Neural progenitor cell (in vitro differentiated cells): ENCODE results near the gene CAMSAP3. TPM values are rescaled to one million over a fixed set of nuclear protein-coding genes. Genes with fewer than 3 reads are reported as not detected.
"Not testable (repeated sequence)": the region's sequence is repeated elsewhere in the genome, so short reads cannot be mapped to it uniquely, and the experiment has no call there.

Experiments
- DNase-seq: peaks from one replicate; pipeline ENCODE4 v3.0.0-alpha.2; 2016; ENCODE audit warnings: low spot score
- H2AFZ ChIP-seq: fragments of 200-600 bp; sonication (generic); replicated peaks from 2 replicates; pipeline ENCODE4 v1.6.1; 2016; ENCODE audit warnings: antibody characterized with exemption
- H3F3A ChIP-seq: fragments of 200-600 bp; sonication (generic); 2 replicates; pipeline ENCODE4 v1.6.1; 2016; ENCODE audit warnings: antibody characterized with exemption, low read depth
- H3K27ac ChIP-seq: fragments of 200-600 bp; sonication (generic); 2 replicates; pipeline ENCODE4 v1.5.1; 2016; ENCODE audit warnings: mild to moderate bottlenecking
- H3K27me3 ChIP-seq: fragments of 200-600 bp; sonication (generic); 2 replicates; pipeline ENCODE4 v1.6.1; 2016; ENCODE audit warnings: mild to moderate bottlenecking, moderate library complexity
- H3K36me3 ChIP-seq: fragments of 200-600 bp; sonication (generic); 2 replicates; pipeline ENCODE4 v1.5.1; 2016
- H3K4me1 ChIP-seq: fragments of 200-600 bp; sonication (generic); 2 replicates; pipeline ENCODE4 v1.6.1; 2016; ENCODE audit warnings: mixed run types
- H3K4me2 ChIP-seq: fragments of 200-600 bp; sonication (generic); 2 replicates; pipeline ENCODE4 v1.6.1; 2016
- H3K4me3 ChIP-seq: fragments of 200-600 bp; sonication (generic); 2 replicates; pipeline ENCODE4 v1.5.1; 2016
- H3K79me2 ChIP-seq: fragments of 200-600 bp; sonication (generic); 2 replicates; pipeline ENCODE4 v1.6.1; 2016; ENCODE audit warnings: low read depth
- H3K9ac ChIP-seq: fragments of 200-600 bp; sonication (generic); 2 replicates; pipeline ENCODE4 v1.6.1; 2016
- H3K9me3 ChIP-seq: fragments of 200-600 bp; sonication (generic); 2 replicates; pipeline ENCODE4 v1.5.1; 2016; ENCODE audit warnings: low read depth
- H4K20me1 ChIP-seq: fragments of 200-600 bp; sonication (generic); 2 replicates; pipeline ENCODE4 v1.6.1; 2016; ENCODE audit warnings: low read depth
- H3K27ac Mint-ChIP-seq: 3 replicates; pipeline ENCODE4 v1.8.0; 2021; ENCODE audit warnings: mixed read lengths
- H3K27me3 Mint-ChIP-seq: 2 replicates; pipeline ENCODE4 v1.8.0; 2022; ENCODE audit warnings: low read depth, mild to moderate bottlenecking, inconsistent platforms, moderate library complexity, mixed read lengths; ENCODE audit not compliant: insufficient read depth
- H3K36me3 Mint-ChIP-seq: 3 replicates; pipeline ENCODE4 v1.8.0; 2021; ENCODE audit warnings: mixed read lengths
- H3K4me1 Mint-ChIP-seq: 3 replicates; pipeline ENCODE4 v1.8.0; 2021; ENCODE audit warnings: mixed read lengths
- H3K4me3 Mint-ChIP-seq: 3 replicates; pipeline ENCODE4 v1.8.0; 2021; ENCODE audit warnings: mild to moderate bottlenecking, moderate library complexity, mixed read lengths
- H3K9me3 Mint-ChIP-seq: 3 replicates; pipeline ENCODE4 v1.8.0; 2020; ENCODE audit warnings: mixed read lengths
- EZH2 ChIP-seq: fragments of 200-600 bp; sonication (generic); IDR thresholded peaks from 2 replicates; pipeline ENCODE4 v1.6.1; 2017; ENCODE audit warnings: antibody characterized with exemption, mild to moderate bottlenecking, moderate library complexity
- EZH2phosphoT487 ChIP-seq: fragments of 200-600 bp; sonication (generic); IDR thresholded peaks from 2 replicates; pipeline ENCODE4 v1.6.1; 2017; ENCODE audit warnings: antibody characterized with exemption
- total RNA-seq: library from RNA; depleted of rRNA; stranded (reverse); fragments of >200 nt; gene quantifications from 2 replicates; pipeline ENCODE4 v1.2.3, GENCODE V29; 2015; ENCODE audit warnings: low replicate concordance
- TF ChIP-seq, protein P1 (sequence below): fragments of 200-600 bp; sonication (generic); IDR thresholded peaks from 2 replicates; pipeline ENCODE4 v1.5.1; 2017; ENCODE audit warnings: antibody characterized with exemption, mild to moderate bottlenecking

CAMSAP3 gene
- total RNA-seq, 1 donor from 2014 or later: 2.7 TPM

DNA sequence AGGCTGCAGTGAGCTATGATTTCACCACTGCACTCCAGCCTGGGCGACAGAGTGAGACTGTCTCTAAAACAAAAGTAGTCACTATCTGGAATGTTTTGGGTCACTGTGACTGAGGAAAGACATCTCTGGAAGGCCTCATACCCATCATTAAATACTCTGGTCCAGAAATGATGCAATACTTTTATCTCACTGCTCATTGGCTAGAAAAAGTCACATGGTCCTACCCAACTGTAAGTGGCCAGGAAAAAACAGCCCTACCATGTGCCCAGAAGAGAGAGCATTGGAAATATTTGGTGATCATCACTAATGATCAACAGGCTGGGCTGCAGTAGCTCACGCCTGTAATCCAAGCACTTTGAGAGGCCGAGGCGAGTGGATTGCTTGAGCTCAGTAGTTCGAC is 30.3 kb upstream of the CAMSAP3 start:
- Histone ChIP-seq H3K36me3 (no peaks in the 10 kb centered on the region), H2AFZ (no peak overlapping the region), H3K4me2 (no peak overlapping the region), H3K79me2 (no peaks in the 10 kb centered on the region), H3K4me3 (no peak overlapping the region), H3K4me1 (no peaks in the 10 kb centered on the region), H4K20me1 (peaks cover 3% of the 10 kb centered on the region), H3K27ac (no peak overlapping the region), H3K27me3 (no peaks in the 10 kb centered on the region), H3K9ac (no peak overlapping the region), H3F3A (no peaks in the 10 kb centered on the region), H3K9me3 (no peaks in the 10 kb centered on the region)
- TF ChIP-seq, protein P1, sequence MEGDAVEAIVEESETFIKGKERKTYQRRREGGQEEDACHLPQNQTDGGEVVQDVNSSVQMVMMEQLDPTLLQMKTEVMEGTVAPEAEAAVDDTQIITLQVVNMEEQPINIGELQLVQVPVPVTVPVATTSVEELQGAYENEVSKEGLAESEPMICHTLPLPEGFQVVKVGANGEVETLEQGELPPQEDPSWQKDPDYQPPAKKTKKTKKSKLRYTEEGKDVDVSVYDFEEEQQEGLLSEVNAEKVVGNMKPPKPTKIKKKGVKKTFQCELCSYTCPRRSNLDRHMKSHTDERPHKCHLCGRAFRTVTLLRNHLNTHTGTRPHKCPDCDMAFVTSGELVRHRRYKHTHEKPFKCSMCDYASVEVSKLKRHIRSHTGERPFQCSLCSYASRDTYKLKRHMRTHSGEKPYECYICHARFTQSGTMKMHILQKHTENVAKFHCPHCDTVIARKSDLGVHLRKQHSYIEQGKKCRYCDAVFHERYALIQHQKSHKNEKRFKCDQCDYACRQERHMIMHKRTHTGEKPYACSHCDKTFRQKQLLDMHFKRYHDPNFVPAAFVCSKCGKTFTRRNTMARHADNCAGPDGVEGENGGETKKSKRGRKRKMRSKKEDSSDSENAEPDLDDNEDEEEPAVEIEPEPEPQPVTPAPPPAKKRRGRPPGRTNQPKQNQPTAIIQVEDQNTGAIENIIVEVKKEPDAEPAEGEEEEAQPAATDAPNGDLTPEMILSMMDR: no peak
- TF ChIP-seq EZH2phosphoT487: no peak
- TF ChIP-seq EZH2: no peak
- H3K4me3 Mint-ChIP-seq: no peak overlapping the region
- no peak overlapping the region for H3K27ac Mint-ChIP-seq
- no peak for DNase-seq
- peaks cover 7% of the 10 kb centered on the region for H3K27me3 Mint-ChIP-seq
- H3K4me1 Mint-ChIP-seq: no peaks in the 10 kb centered on the region
- peaks cover 1% of the 10 kb centered on the region for H3K36me3 Mint-ChIP-seq
- H3K9me3 Mint-ChIP-seq: no peaks in the 10 kb centered on the region

DNA sequence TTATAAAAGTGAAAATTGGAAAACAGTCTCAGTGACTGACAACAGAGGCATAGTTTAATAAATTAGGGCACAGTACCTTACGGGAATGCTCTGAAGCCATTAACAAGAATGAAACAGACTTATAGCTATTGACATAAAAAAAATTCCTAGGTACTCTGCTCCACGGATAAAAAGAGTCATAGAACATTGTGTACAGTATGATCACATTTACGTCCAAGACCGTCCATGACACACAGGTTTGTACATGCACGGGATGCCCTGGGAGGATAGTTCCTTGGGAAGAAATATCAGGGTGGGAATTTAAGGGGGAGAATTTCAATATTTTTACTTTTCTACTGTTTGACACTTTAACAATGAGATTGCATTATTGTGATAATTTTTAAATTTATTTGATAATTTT is 24.9 kb upstream of the CAMSAP3 start:
- no peak for TF ChIP-seq EZH2
- TF ChIP-seq EZH2phosphoT487: no peak
- TF ChIP-seq, protein P1: no peak
- no peaks in the 10 kb centered on the region for H3K36me3 ChIP-seq
- H3K9me3 Mint-ChIP-seq: no peaks in the 10 kb centered on the region
- H3K36me3 Mint-ChIP-seq: no peaks in the 10 kb centered on the region
- H3K9me3 ChIP-seq: no peaks in the 10 kb centered on the region
- no peaks in the 10 kb centered on the region for H4K20me1 ChIP-seq
- H3F3A ChIP-seq: no peaks in the 10 kb centered on the region
- H3K9ac ChIP-seq: no peak overlapping the region
- no peak overlapping the region for H3K4me3 ChIP-seq
- H3K79me2 ChIP-seq: no peaks in the 10 kb centered on the region
- no peak for DNase-seq
- H2AFZ ChIP-seq: no peak overlapping the region
- H3K27me3 Mint-ChIP-seq: peaks cover 5% of the 10 kb centered on the region
- H3K27me3 ChIP-seq: no peaks in the 10 kb centered on the region
- no peaks in the 10 kb centered on the region for H3K4me1 Mint-ChIP-seq
- H3K4me2 ChIP-seq: no peak overlapping the region
- H3K4me1 ChIP-seq: no peaks in the 10 kb centered on the region
- H3K27ac ChIP-seq: no peak overlapping the region
- no peak overlapping the region for H3K27ac Mint-ChIP-seq
- no peak overlapping the region for H3K4me3 Mint-ChIP-seq

DNA sequence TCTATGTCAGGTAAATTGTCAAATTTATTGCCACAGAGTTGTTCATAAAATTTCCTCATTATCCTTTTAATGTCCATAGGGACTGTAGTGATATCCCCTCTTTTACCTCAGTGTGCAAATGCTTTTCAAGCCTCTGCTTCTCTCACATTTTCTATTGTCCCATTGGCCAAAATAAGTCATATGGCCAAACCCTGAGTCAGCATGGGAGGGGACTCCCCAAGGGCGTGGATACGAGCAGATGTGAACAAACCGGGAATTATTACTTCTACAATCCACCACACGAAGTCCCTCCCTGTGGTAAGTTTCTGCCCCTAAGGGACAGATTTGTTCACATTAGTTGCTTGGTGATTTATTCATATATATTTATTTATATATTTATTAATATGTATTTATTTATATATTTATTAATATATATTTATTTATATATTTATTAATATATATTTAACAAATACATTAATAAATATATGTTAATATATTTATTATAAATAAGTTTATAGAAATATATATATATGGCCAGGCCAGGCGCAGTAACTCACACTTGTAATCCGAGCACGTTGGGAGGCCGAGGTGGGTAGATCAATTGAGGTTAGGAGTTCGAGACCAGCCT is 20.1 kb upstream of the CAMSAP3 start:
- Histone ChIP-seq H3K27me3 (peaks cover 44% of the 10 kb centered on the region), H3K27ac (no peak overlapping the region), H3F3A (no peaks in the 10 kb centered on the region), H3K36me3 (no peaks in the 10 kb centered on the region), H3K9me3 (no peaks in the 10 kb centered on the region), H4K20me1 (no peaks in the 10 kb centered on the region), H3K4me2 (no peak overlapping the region), H3K9ac (no peak overlapping the region), H3K4me3 (no peak overlapping the region), H3K79me2 (no peaks in the 10 kb centered on the region), H2AFZ (no peak overlapping the region), H3K4me1 (no peaks in the 10 kb centered on the region)
- no peak for DNase-seq
- Mint-ChIP-seq H3K9me3 (no peaks in the 10 kb centered on the region), H3K27ac (no peak overlapping the region), H3K4me1 (no peaks in the 10 kb centered on the region), H3K36me3 (no peaks in the 10 kb centered on the region), H3K4me3 (no peak overlapping the region), H3K27me3 (peaks cover 17% of the 10 kb centered on the region)
- no peak for TF ChIP-seq EZH2
- TF ChIP-seq, protein P1: no peak
- no peak for TF ChIP-seq EZH2phosphoT487

DNA sequence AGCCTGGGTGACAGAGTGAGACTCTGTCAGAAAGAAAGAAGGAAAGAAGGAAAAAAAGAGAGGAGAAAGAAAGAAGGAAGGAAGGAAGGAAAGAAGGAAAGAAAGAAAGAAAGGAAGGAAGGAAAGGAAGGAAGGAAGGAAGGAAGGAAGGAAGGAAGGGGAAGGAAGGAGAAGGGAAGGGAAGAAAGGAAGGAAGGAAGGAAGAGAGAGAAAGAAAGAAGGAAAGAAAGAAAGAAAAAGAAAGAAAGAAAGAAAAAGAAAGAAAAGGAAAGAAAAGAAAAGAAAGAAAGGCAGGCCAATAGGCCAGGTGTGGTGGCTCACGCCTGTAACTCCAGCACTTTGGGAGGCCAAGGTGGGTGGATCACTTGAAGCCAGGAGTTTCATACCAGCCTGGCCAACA is 18.2 kb upstream of the CAMSAP3 start:
- not testable (repeated sequence) for H3K9me3 Mint-ChIP-seq, H3F3A ChIP-seq, H3K4me3 ChIP-seq, DNase-seq, H3K4me2 ChIP-seq, H3K27ac ChIP-seq, H3K27ac Mint-ChIP-seq, H3K79me2 ChIP-seq, H3K4me1 ChIP-seq, H3K36me3 ChIP-seq, H3K4me3 Mint-ChIP-seq, H3K9ac ChIP-seq, H3K36me3 Mint-ChIP-seq, H3K4me1 Mint-ChIP-seq, H4K20me1 ChIP-seq, H2AFZ ChIP-seq, H3K9me3 ChIP-seq
- H3K27me3 Mint-ChIP-seq: peaks cover 23% of the 10 kb centered on the region
- peaks cover 61% of the 10 kb centered on the region for H3K27me3 ChIP-seq
